Caco-2 (cell line): Measurements from ENCODE around the gene CEP112. TPM values are rescaled to one million over a fixed set of nuclear protein-coding genes. Genes with fewer than 3 reads are reported as not detected.

ENCODE experiments used
- BruUV-seq: library from RNA; stranded (reverse); fragments of 400-500 nt; replicated peaks from 2 replicates; lab custom pipeline; 2021; lab: Mats Ljungman, UMichigan
- CTCF ChIA-PET: fragments of 300-600 bp; sonication (Branson Sonifier 250); formaldehyde crosslinking; loops from one replicate; lab custom pipeline; 2022; ENCODE audit warnings: antibody characterized with exemption; lab: Charles Lee
- POLR2A ChIA-PET: fragments of 300-600 bp; sonication (Branson Sonifier 250); formaldehyde crosslinking; loops from one replicate; lab custom pipeline; 2022; ENCODE audit warnings: antibody characterized with exemption; lab: Charles Lee
- DNase-seq, 2 experiments: peaks; one replicate each; pipeline versions ENCODE4 v3.0.0 to v3.0.0-alpha.2; 2020 to 2022
- H3K27me3 ChIP-seq: replicated peaks from 2 replicates; pipeline ENCODE4 v1.6.0; 2011; ENCODE audit warnings: low read length; ENCODE audit not compliant: control insufficient read depth, insufficient read depth
- H3K36me3 ChIP-seq: 2 replicates; pipeline ENCODE4 v1.5.1; 2011; ENCODE audit warnings: low read length; ENCODE audit not compliant: control insufficient read depth, insufficient read depth
- H3K4me1 ChIP-seq: fragments of 250-450 bp; sonication (Bioruptor Pico); 2 replicates; pipeline ENCODE4 v1.5.1; 2020; ENCODE audit warnings: mild to moderate bottlenecking
- H3K4me3 ChIP-seq: 2 replicates; pipeline ENCODE4 v1.5.1; 2011; ENCODE audit warnings: low read depth, mild to moderate bottlenecking, control low read depth, low read length
- H3K9me3 ChIP-seq: fragments of 250-450 bp; sonication (Bioruptor Pico); 2 replicates; pipeline ENCODE4 v1.5.1; 2020; ENCODE audit warnings: mild to moderate bottlenecking, moderate library complexity
- H3K27ac Mint-ChIP-seq: one replicate; pipeline ENCODE4 v1.8.0; 2022; ENCODE audit warnings: mixed read lengths; ENCODE audit not compliant: unreplicated experiment
- H3K27me3 Mint-ChIP-seq: one replicate; pipeline ENCODE4 v1.8.0; 2022; ENCODE audit warnings: mixed read lengths; ENCODE audit not compliant: insufficient read depth, unreplicated experiment
- H3K36me3 Mint-ChIP-seq: one replicate; pipeline ENCODE4 v1.8.0; 2022; ENCODE audit warnings: mild to moderate bottlenecking, mixed read lengths; ENCODE audit not compliant: insufficient read depth, unreplicated experiment
- H3K4me1 Mint-ChIP-seq: one replicate; pipeline ENCODE4 v1.8.0; 2022; ENCODE audit warnings: low read depth, mixed read lengths; ENCODE audit not compliant: unreplicated experiment
- H3K4me3 Mint-ChIP-seq: one replicate; pipeline ENCODE4 v1.8.0; 2022; ENCODE audit warnings: mild to moderate bottlenecking, moderate library complexity, mixed read lengths; ENCODE audit not compliant: unreplicated experiment
- H3K9me3 Mint-ChIP-seq: one replicate; pipeline ENCODE4 v1.8.0; 2022; ENCODE audit warnings: mixed read lengths; ENCODE audit not compliant: unreplicated experiment
- intact Hi-C: fragments of 100-400 bp; cut with micrococcal nuclease; formaldehyde crosslinking; loops from one replicate; pipeline ENCODE4 v1.10.0; 2022; ENCODE audit not compliant: unreplicated experiment
- total RNA-seq: library from RNA; stranded (reverse); gene quantifications from 2 replicates; pipeline ENCODE4 v1.2.3, GENCODE V29; 2022
- TF ChIP-seq, protein P1 (sequence below), 2 experiments: fragments of 200-600 bp in 1 of 2; IDR thresholded peaks; 1 replicate in 1 of 2; 2 replicates in 1 of 2; pipeline versions ENCODE4 v1.5.1 to v1.8.0; 2011 to 2022; ENCODE audit warnings: antibody characterized with exemption in 1 of 2, control low read depth in 1 of 2, inconsistent platforms in 1 of 2, low read depth in 1 of 2, low read length in 1 of 2, mild to moderate bottlenecking in 1 of 2, moderate library complexity in 1 of 2; ENCODE audit not compliant: insufficient read depth in 1 of 2, severe bottlenecking in 1 of 2, unreplicated experiment in 1 of 2

The CEP112 gene
- total RNA-seq, 1 experiment from 2014 or later: 4.7 TPM

DNA sequence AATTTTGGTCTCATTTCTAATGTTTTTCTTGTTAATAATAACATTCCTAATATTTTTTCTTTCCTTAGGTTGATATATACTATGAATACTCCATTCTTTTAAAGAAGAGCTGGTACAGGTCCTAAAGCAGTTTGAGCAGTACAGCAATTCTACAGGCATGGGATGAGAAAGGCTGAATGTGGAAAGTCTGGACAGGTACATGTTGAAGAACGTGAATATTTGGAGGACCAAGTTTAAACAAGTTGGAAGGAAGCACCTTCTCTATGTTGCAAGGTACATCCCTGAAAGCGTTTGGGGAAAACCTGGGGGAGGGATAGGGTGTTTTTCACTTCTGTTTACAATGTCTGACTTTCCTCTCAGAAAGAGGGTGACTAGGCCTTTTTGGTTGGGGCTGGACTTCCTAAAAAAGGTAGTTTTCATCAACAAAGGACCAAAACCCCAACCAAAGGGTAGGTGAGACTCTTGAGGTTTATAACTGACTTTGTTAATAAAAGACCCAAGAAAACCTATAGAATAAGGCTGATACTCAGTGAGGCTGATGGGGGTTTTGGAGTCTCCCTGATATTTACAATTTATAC lies 534.6 kb downstream of the CEP112 start:
- BruUV-seq: no TSS peak
- POLR2A ChIA-PET: interaction anchor here (0.6 kb wide), 1 partner anchor 10 kb away, joined by 3 read pairs; no protein-coding TSS in a partner anchor

DNA sequence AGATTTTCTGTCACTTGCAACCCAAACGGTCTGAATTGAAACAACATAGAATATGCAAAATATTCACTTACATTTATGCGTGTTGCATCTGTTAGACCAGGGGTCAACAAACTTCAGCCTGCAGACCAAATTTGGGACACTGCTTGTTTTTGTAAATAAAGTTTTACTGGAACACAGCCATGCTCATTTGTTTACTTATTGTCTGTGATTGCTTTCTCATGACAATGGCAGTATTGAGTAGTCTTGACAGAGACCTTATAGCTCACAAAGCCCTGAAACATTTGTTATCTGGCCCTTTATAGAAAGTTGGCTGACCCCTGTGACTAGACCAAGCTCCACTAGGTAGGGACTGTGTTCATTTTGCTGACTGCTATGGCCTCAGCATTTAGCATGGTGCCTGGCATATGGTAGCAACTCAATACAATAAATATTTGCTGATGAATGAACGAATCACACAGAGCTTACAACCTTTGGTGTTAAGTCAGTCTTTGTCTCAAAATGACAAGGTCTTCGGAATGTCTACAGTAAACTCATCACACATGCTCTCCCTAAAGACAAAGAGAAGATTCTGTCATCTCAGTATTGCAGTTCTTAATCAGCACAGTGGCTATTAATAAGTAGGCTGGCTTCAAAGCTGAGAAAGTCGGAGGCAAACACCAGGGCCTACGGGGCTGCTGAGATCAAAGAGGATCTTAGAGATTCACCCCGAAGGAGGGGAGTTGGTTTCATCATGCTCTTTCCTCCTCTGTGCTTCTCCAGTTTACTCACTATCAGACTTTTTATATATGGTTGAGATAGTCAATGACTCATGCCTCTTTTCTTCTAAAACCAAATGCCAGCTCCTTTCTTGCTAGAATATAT lies 535.3 kb downstream of the CEP112 start:
- no TSS peak for BruUV-seq
- Mint-ChIP-seq H3K36me3 (peaks cover 8% of the 10 kb centered on the region), H3K9me3 (peaks cover 24% of the 10 kb centered on the region), H3K27ac (peak overlapping the region; percentile 53), H3K4me1 (peaks cover 19% of the 10 kb centered on the region), H3K27me3 (no peaks in the 10 kb centered on the region), H3K4me3 (no peak overlapping the region)
- Histone ChIP-seq H3K27me3 (no peaks in the 10 kb centered on the region), H3K4me3 (no peak overlapping the region), H3K4me1 (peaks cover 39% of the 10 kb centered on the region), H3K9me3 (0 out of 2 replicates have a peak, but pooled peaks cover 3% of the 10 kb centered on the region), H3K36me3 (no peaks in the 10 kb centered on the region)
- DNase-seq: peak; percentile 69 to 75
- ChIA-PET POLR2A (interaction anchor here (0.6 kb wide), 1 partner anchor 11 kb away, joined by 3 read pairs; no protein-coding TSS in a partner anchor), CTCF (no interaction called here)
- TF ChIP-seq, protein P1, sequence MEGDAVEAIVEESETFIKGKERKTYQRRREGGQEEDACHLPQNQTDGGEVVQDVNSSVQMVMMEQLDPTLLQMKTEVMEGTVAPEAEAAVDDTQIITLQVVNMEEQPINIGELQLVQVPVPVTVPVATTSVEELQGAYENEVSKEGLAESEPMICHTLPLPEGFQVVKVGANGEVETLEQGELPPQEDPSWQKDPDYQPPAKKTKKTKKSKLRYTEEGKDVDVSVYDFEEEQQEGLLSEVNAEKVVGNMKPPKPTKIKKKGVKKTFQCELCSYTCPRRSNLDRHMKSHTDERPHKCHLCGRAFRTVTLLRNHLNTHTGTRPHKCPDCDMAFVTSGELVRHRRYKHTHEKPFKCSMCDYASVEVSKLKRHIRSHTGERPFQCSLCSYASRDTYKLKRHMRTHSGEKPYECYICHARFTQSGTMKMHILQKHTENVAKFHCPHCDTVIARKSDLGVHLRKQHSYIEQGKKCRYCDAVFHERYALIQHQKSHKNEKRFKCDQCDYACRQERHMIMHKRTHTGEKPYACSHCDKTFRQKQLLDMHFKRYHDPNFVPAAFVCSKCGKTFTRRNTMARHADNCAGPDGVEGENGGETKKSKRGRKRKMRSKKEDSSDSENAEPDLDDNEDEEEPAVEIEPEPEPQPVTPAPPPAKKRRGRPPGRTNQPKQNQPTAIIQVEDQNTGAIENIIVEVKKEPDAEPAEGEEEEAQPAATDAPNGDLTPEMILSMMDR (IDR thresholded peaks at IDR 0.05; ENCODE audit: insufficient read depth in 1 of 2, low read depth in 1 of 2, low read length in 1 of 2, severe bottlenecking in 1 of 2, unreplicated experiment in 1 of 2): no peak
- intact Hi-C loops: loop anchor here (1.0 kb wide), 1 partner anchor 68 kb away; no protein-coding TSS in a partner anchor

More for the DNA sequence above, 534.6 kb downstream of the CEP112 start:
- intact Hi-C loops: loop anchor here (1.0 kb wide), 1 partner anchor 69 kb away; no protein-coding TSS in a partner anchor
- DNase-seq: no peak
- Mint-ChIP-seq H3K4me3 (no peak overlapping the region), H3K27me3 (no peaks in the 10 kb centered on the region), H3K4me1 (peaks cover 19% of the 10 kb centered on the region), H3K9me3 (peaks cover 20% of the 10 kb centered on the region), H3K36me3 (peaks cover 8% of the 10 kb centered on the region), H3K27ac (peak overlapping the region; percentile 53)
- H3K4me1 ChIP-seq: peaks cover 39% of the 10 kb centered on the region
- no peak overlapping the region for H3K4me3 ChIP-seq
- CTCF ChIA-PET: no interaction called here
- H3K9me3 ChIP-seq: 0 out of 2 replicates have a peak, but pooled peaks cover 3% of the 10 kb centered on the region
- no peaks in the 10 kb centered on the region for H3K36me3 ChIP-seq
- TF ChIP-seq, protein P1 (IDR thresholded peaks at IDR 0.05; ENCODE audit: insufficient read depth in 1 of 2, low read depth in 1 of 2, low read length in 1 of 2, severe bottlenecking in 1 of 2, unreplicated experiment in 1 of 2): no peak
- no peaks in the 10 kb centered on the region for H3K27me3 ChIP-seq

DNA sequence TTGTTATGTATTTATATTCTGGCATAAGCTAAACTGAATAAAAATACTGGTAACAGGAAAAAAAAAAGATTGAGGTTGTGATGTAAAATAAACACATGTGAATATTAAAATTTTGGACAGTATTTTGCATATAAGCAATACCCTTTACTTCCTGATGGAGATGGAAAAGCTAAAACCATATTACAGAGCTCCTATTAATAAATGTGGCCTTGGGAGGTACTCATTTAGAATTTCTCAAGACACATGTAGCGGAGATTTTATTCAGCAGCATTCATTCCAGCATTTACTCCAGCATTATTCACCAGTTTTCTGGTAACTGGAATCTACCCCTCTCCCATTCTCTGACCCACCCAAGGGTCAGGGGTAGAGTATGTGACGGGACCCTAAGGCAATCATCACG lies 536.2 kb downstream of the CEP112 start:
- intact Hi-C loops: no loop called here
- Histone ChIP-seq H3K4me3 (no peak overlapping the region), H3K27me3 (no peaks in the 10 kb centered on the region), H3K9me3 (0 out of 2 replicates have a peak, but pooled peaks cover 3% of the 10 kb centered on the region), H3K4me1 (peaks cover 39% of the 10 kb centered on the region), H3K36me3 (no peaks in the 10 kb centered on the region)
- no TSS peak for BruUV-seq
- Mint-ChIP-seq H3K4me1 (peaks cover 19% of the 10 kb centered on the region), H3K9me3 (peaks cover 25% of the 10 kb centered on the region), H3K27ac (no peak overlapping the region), H3K36me3 (peaks cover 8% of the 10 kb centered on the region), H3K27me3 (no peaks in the 10 kb centered on the region), H3K4me3 (no peak overlapping the region)
- DNase-seq: no peak
- CTCF ChIA-PET: no interaction called here
- POLR2A ChIA-PET: no interaction called here
- TF ChIP-seq, protein P1 (IDR thresholded peaks at IDR 0.05; ENCODE audit: insufficient read depth in 1 of 2, low read depth in 1 of 2, low read length in 1 of 2, severe bottlenecking in 1 of 2, unreplicated experiment in 1 of 2): no peak
